Activated naive CD4-positive, alpha-beta T cell treated with anti-CD3 and anti-CD28 coated beads, Interleukin-2, amount 10 ng/mL, durations not matched to agents 7 days and 5 days (primary cell): Measurements from ENCODE around the gene DENND2C.

Experiments
- CTCF ChIA-PET: fragments of 350-600 bp; sonication (Branson Sonifier 250); formaldehyde crosslinking; loops from one replicate; lab custom pipeline; 2021; ENCODE audit warnings: antibody characterized with exemption; lab: Charles Lee
- DNase-seq: peaks from one replicate; pipeline ENCODE4 v3.0.0-alpha.2; 2020
- H3K27ac Mint-ChIP-seq: one replicate; pipeline ENCODE4 v1.8.0; 2021; ENCODE audit warnings: mild to moderate bottlenecking, moderate library complexity, mixed read lengths
- H3K27me3 Mint-ChIP-seq: one replicate; pipeline ENCODE4 v1.8.0; 2021; ENCODE audit warnings: mild to moderate bottlenecking, mixed read lengths
- H3K36me3 Mint-ChIP-seq: one replicate; pipeline ENCODE4 v1.8.0; 2021; ENCODE audit warnings: mixed read lengths
- H3K4me1 Mint-ChIP-seq: one replicate; pipeline ENCODE4 v1.8.0; 2021; ENCODE audit warnings: mixed read lengths
- H3K4me3 Mint-ChIP-seq: one replicate; pipeline ENCODE4 v1.8.0; 2021; ENCODE audit warnings: mild to moderate bottlenecking, moderate library complexity, mixed read lengths
- H3K9me3 Mint-ChIP-seq: one replicate; pipeline ENCODE4 v1.8.0; 2021; ENCODE audit warnings: mixed read lengths

The DENND2C gene

GRCh38 chr1:114561333-114561732, 108.5 kb downstream of the DENND2C start:
- H3K27ac Mint-ChIP-seq = no peak overlapping the region
- no peaks in the 10 kb centered on the region for H3K27me3 Mint-ChIP-seq
- CTCF ChIA-PET = no interaction called here
- no peak for DNase-seq
- H3K4me3 Mint-ChIP-seq = no peak overlapping the region
- peaks cover 18% of the 10 kb centered on the region for H3K36me3 Mint-ChIP-seq
- H3K9me3 Mint-ChIP-seq = no peaks in the 10 kb centered on the region
- no peaks in the 10 kb centered on the region for H3K4me1 Mint-ChIP-seq

DNA sequence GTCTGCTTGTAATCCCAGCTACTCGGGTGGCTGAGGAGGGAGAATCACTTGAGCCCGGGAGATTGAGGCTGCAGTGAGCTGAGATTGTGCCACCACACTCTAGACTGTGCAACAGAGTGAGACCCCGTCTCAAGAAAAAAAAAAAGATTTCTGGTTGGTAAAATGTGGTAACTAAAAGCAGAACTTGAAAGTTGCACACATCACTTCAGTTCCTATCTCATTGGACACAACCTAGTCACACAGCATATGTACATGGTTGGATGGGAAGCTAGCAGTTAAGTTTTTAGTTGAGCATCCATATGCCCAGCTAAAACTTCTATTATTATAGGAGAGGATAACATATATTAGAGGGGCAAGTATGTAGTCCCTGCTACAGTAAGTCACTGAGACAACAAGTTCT, 110.5 kb downstream of the DENND2C start:
- Mint-ChIP-seq H3K27me3 (no peaks in the 10 kb centered on the region), H3K9me3 (no peaks in the 10 kb centered on the region), H3K27ac (no peak overlapping the region), H3K4me1 (no peaks in the 10 kb centered on the region), H3K36me3 (peaks cover under 1% of the 10 kb centered on the region), H3K4me3 (no peak overlapping the region)
- no peak for DNase-seq
- CTCF ChIA-PET = interaction anchor here (0.7 to 2.3 kb wide), 4 partner anchors 11 to 281 kb away, joined by 3 to 9 read pairs (median 4); no protein-coding TSS in a partner anchor

DNA sequence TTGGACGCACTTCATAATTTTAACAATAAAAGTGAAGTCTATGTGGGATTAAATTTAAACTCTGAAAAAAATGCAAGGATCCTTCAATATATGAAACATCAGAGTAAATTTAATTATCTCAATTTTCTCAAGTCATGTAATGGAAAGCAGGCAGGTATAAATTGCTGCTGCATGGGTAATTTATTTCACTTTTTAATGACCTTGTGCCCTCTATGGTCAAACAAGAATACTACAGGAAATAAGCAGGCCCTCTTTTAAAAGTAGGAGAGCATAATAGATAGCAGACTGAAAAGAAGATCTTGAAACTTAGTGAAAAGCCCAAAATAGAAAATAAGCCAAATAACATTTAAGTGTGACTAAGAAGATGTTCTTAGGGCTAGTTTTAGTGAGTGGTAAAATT, 111.3 kb downstream of the DENND2C start:
- CTCF ChIA-PET = interaction anchor here (1.5 kb wide), 1 partner anchor 213 kb away, joined by 4 read pairs; no protein-coding TSS in a partner anchor
- no peaks in the 10 kb centered on the region for H3K4me1 Mint-ChIP-seq
- H3K36me3 Mint-ChIP-seq = no peaks in the 10 kb centered on the region
- no peak overlapping the region for H3K4me3 Mint-ChIP-seq
- no peaks in the 10 kb centered on the region for H3K9me3 Mint-ChIP-seq
- DNase-seq = no peak
- H3K27me3 Mint-ChIP-seq = no peaks in the 10 kb centered on the region
- no peak overlapping the region for H3K27ac Mint-ChIP-seq

DNA sequence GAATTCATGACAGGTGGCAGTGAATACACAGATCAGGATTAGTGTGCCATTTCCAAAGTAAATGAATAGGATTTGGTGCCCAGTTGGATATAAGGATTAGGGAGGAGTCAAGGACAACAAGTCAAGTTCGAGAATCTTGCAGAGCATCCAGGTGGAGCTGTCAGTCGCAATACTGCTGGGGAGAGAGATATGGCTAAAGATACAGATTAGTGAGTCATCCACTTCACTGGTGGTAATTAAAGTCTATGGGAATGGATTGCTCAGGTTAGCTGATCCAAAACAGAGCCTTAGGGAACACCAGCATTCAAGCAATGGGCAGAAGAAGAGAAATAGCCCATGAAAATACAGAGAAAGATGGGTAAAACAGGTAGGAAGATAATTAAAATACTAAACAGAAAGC, 115.3 kb downstream of the DENND2C start:
- CTCF ChIA-PET = interaction anchor here (2.3 kb wide), 1 partner anchor 207 kb away, joined by 14 read pairs; no protein-coding TSS in a partner anchor
- DNase-seq = no peak
- H3K27ac Mint-ChIP-seq = no peak overlapping the region
- no peaks in the 10 kb centered on the region for H3K4me1 Mint-ChIP-seq
- no peaks in the 10 kb centered on the region for H3K36me3 Mint-ChIP-seq
- no peaks in the 10 kb centered on the region for H3K27me3 Mint-ChIP-seq
- no peaks in the 10 kb centered on the region for H3K9me3 Mint-ChIP-seq
- H3K4me3 Mint-ChIP-seq = no peak overlapping the region

GRCh38 chr1:114552106-114552639, 117.7 kb downstream of the DENND2C start:
- H3K4me1 Mint-ChIP-seq = no peaks in the 10 kb centered on the region
- peaks cover 5% of the 10 kb centered on the region for H3K27me3 Mint-ChIP-seq
- CTCF ChIA-PET = no interaction called here
- H3K4me3 Mint-ChIP-seq = no peak overlapping the region
- no peak for DNase-seq
- H3K9me3 Mint-ChIP-seq = no peaks in the 10 kb centered on the region
- no peaks in the 10 kb centered on the region for H3K36me3 Mint-ChIP-seq
- H3K27ac Mint-ChIP-seq = no peak overlapping the region

DNA sequence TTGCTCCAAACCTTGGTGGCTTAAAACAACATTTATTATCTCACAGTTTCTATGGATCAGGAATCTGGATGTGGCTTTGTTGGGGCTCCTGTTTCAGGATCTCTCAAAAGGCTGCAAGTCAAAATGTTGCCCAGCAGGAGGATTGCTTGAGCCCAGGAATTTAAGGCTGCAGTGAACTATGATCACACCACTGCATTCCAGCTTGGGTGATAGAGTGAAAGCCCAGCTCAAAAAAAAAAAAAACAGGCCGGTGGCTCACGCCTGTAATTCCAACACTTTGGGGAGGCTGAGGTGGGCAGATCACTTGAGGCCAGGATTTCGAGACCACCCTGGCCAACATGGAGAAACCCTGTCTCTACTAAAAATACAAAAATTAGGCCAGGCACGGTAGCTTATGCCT, 118.4 kb downstream of the DENND2C start:
- no peaks in the 10 kb centered on the region for H3K36me3 Mint-ChIP-seq
- no peaks in the 10 kb centered on the region for H3K4me1 Mint-ChIP-seq

GRCh38 chr1:114550336-114550735, 119.5 kb downstream of the DENND2C start:
- H3K27me3 Mint-ChIP-seq = peaks cover 5% of the 10 kb centered on the region
- no peak overlapping the region for H3K4me3 Mint-ChIP-seq
- H3K36me3 Mint-ChIP-seq = no peaks in the 10 kb centered on the region
- CTCF ChIA-PET = no interaction called here
- H3K27ac Mint-ChIP-seq = no peak overlapping the region
- no peaks in the 10 kb centered on the region for H3K9me3 Mint-ChIP-seq
- no peaks in the 10 kb centered on the region for H3K4me1 Mint-ChIP-seq
- DNase-seq = no peak

More for the DNA sequence above, 118.4 kb downstream of the DENND2C start:
- Mint-ChIP-seq H3K9me3 (no peaks in the 10 kb centered on the region), H3K4me3 (no peak overlapping the region), H3K27ac (no peak overlapping the region), H3K27me3 (peaks cover 5% of the 10 kb centered on the region)
- no peak for DNase-seq
- CTCF ChIA-PET = no interaction called here

GRCh38 chr1:114549137-114549536, 120.7 kb downstream of the DENND2C start:
- no peak for DNase-seq

DNA sequence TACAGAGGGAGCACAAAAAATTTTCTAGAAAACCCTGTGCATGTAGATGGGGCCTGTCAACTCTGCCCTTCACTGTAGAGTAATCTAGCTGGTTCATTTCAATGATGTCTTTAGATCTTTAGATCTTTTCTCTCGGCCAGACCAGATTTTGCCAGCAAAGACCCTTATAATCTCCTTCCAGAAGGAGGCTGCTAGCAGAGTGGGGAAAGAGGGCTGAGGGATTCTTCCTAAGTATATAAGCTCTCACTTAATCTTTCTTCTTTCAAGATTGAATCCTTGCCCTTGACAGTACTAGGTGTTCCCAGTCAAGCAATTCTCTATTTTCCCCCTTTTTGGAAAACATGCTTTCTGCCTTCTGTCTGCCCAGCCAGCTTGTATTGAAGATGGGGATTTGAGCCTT, 122.8 kb downstream of the DENND2C start:
- H3K27ac Mint-ChIP-seq = no peak overlapping the region
- no peak overlapping the region for H3K4me3 Mint-ChIP-seq
- peaks cover 9% of the 10 kb centered on the region for H3K27me3 Mint-ChIP-seq
- H3K9me3 Mint-ChIP-seq = no peaks in the 10 kb centered on the region
- CTCF ChIA-PET = interaction anchor here (0.5 kb wide), 1 partner anchor 142 kb away, joined by 3 read pairs; no protein-coding TSS in a partner anchor
- no peaks in the 10 kb centered on the region for H3K4me1 Mint-ChIP-seq
- no peaks in the 10 kb centered on the region for H3K36me3 Mint-ChIP-seq
- no peak for DNase-seq

More at GRCh38 chr1:114549137-114549536, 120.7 kb downstream of the DENND2C start:
- Mint-ChIP-seq H3K4me1 (no peaks in the 10 kb centered on the region), H3K9me3 (no peaks in the 10 kb centered on the region), H3K36me3 (no peaks in the 10 kb centered on the region), H3K4me3 (no peak overlapping the region), H3K27me3 (peaks cover 8% of the 10 kb centered on the region), H3K27ac (no peak overlapping the region)
- CTCF ChIA-PET = no interaction called here

DNA sequence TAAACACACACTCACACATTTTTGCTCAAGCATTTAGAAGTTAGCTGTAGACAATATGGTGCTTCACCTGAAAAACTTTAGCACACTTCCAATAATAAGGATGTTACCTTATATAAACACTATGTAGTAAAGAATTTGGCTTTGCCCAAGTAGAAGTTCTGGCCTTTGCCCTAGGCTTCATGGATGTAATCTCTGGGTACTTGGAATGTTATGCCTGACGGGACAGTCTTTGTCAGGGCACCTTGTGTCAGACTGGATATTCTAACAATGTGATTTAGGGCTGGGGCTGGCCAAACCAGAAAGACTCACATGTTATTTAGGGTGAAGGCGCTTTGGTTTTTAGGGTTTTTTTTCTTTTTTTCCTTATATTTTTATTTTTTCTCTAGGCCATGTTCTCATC, 124.1 kb downstream of the DENND2C start:
- H3K36me3 Mint-ChIP-seq = no peaks in the 10 kb centered on the region
- peaks cover 9% of the 10 kb centered on the region for H3K27me3 Mint-ChIP-seq
- H3K27ac Mint-ChIP-seq = no peak overlapping the region
- no peaks in the 10 kb centered on the region for H3K9me3 Mint-ChIP-seq
- CTCF ChIA-PET = no interaction called here
- no peaks in the 10 kb centered on the region for H3K4me1 Mint-ChIP-seq
- no peak overlapping the region for H3K4me3 Mint-ChIP-seq
- DNase-seq = no peak

GRCh38 chr1:114545315-114545714, 124.5 kb downstream of the DENND2C start:
- no peaks in the 10 kb centered on the region for H3K4me1 Mint-ChIP-seq
- H3K27me3 Mint-ChIP-seq = peaks cover 9% of the 10 kb centered on the region
- CTCF ChIA-PET = no interaction called here
- no peaks in the 10 kb centered on the region for H3K9me3 Mint-ChIP-seq
- no peaks in the 10 kb centered on the region for H3K36me3 Mint-ChIP-seq
- no peak overlapping the region for H3K27ac Mint-ChIP-seq
- H3K4me3 Mint-ChIP-seq = no peak overlapping the region
- no peak for DNase-seq

DNA sequence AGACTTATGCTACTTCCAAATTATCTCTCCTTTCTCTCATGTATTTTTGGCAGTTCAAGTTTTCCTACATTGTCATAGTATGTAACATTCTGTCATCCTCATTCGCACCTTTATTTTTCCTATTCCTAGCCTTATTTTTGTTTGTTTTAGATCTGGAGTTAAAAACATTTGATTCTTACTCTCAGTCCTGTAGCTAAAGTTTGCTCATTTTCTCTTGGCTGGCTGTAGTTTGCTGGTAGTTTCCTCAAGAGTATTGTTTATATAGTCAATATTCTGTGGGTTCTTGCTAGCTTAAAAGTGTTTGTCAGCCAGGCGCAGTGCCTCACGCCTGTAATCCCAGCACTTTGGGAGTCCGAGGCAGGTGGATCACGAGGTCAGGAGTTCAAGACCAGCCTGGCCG, 129.0 kb downstream of the DENND2C start:
- Mint-ChIP-seq H3K4me3 (no peak overlapping the region), H3K4me1 (no peaks in the 10 kb centered on the region), H3K27me3 (peaks cover 10% of the 10 kb centered on the region), H3K9me3 (no peaks in the 10 kb centered on the region), H3K36me3 (no peaks in the 10 kb centered on the region), H3K27ac (no peak overlapping the region)
- CTCF ChIA-PET = no interaction called here
- DNase-seq = no peak

DNA sequence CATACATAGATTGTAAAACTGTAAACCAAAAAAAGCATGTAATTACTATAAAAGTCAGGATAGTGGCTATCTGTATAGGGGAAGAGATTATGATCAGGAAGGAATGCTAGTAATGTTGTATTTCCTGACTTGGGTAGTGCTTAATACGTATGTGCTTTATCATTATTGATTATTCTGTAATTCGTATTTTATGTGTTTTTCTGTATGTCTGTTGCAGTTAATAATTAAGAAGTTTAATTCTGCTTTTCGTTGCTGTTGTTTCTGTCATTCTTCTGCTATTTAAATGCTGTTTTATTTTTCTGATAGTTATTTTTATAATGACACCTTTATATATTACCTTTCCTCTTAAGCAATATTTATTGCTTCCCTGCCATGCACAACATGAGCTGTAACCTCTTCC, 129.6 kb downstream of the DENND2C start:
- Mint-ChIP-seq H3K36me3 (no peaks in the 10 kb centered on the region), H3K4me3 (no peak overlapping the region), H3K4me1 (no peaks in the 10 kb centered on the region), H3K27ac (no peak overlapping the region), H3K27me3 (peaks cover 11% of the 10 kb centered on the region), H3K9me3 (no peaks in the 10 kb centered on the region)
- CTCF ChIA-PET = no interaction called here
- DNase-seq = no peak

- Mint-ChIP-seq H3K9me3 (no peaks in the 10 kb centered on the region), H3K36me3 (no peaks in the 10 kb centered on the region)
These were observed 133.8 kb downstream of the DENND2C start for GRCh38 chr1:114536043-114536442.

GRCh38 chr1:114535401-114535800, 134.4 kb downstream of the DENND2C start:
- Mint-ChIP-seq H3K4me3 (no peak overlapping the region), H3K36me3 (no peaks in the 10 kb centered on the region), H3K27ac (no peak overlapping the region), H3K27me3 (peaks cover 7% of the 10 kb centered on the region), H3K4me1 (no peaks in the 10 kb centered on the region), H3K9me3 (no peaks in the 10 kb centered on the region)
- no peak for DNase-seq
- CTCF ChIA-PET = no interaction called here

More at GRCh38 chr1:114536043-114536442, 133.8 kb downstream of the DENND2C start:
- Mint-ChIP-seq H3K27ac (no peak overlapping the region), H3K4me3 (no peak overlapping the region), H3K27me3 (peaks cover 7% of the 10 kb centered on the region), H3K4me1 (no peaks in the 10 kb centered on the region)
- CTCF ChIA-PET = no interaction called here
- no peak for DNase-seq
